Epithelial cell of proximal tubule (primary cell): ENCODE measurements around the gene KRTAP5-6. TPM values are rescaled to one million over a fixed set of nuclear protein-coding genes. Genes with fewer than 3 reads are reported as not detected.

ENCODE experiments used
- DNase-seq: peaks from one replicate; pipeline ENCODE4 v3.0.0-alpha.2; 2011; ENCODE audit warnings: low read depth
- H3K4me3 ChIP-seq: 2 replicates; pipeline ENCODE4 v1.5.1; 2011; ENCODE audit warnings: low read depth, mild to moderate bottlenecking, low read length
- total RNA-seq: library from RNA; depleted of rRNA; stranded (reverse); fragments of >200 nt; gene quantifications from 2 replicates; pipeline ENCODE4 v1.2.3, GENCODE V29; 2015
- TF ChIP-seq, protein P1 (sequence below): conservative IDR thresholded peaks from 2 replicates; pipeline ENCODE4 v1.5.1; 2012; ENCODE audit warnings: low read depth, mild to moderate bottlenecking, low read length

The KRTAP5-6 gene
- total RNA-seq, 1 donor from 2014 or later: not detected

DNA sequence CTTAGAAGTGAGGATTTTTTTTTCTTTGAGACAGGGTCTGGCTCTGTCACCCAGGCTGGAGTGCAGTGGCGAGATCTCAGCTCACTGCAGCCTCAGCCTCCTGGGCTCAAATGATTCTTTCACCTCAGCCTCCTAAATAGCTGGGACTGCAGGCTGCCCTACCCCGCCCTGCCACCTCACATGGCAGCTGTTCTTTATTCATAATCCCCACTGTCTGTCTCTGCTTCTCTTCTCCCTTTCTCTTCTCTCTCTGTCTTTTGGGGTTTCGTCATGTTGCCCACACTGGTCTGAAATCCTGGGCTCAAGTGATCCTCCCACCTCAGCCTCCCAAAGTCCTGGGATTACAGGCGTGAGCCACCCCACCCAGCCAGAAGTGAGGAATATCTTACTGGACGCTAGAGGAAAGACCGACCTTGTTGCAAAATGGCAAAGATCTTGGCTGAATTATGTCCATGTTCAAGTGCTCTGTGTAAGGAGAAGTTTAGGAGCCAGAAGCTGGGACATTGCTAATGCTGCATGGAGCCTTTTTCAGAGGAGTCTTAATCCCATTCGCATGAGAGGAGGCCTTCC lies 45.5 kb upstream of the KRTAP5-6 start:
- H3K4me3 ChIP-seq: no peak overlapping the region
- DNase-seq: no peak
- TF ChIP-seq, protein P1, sequence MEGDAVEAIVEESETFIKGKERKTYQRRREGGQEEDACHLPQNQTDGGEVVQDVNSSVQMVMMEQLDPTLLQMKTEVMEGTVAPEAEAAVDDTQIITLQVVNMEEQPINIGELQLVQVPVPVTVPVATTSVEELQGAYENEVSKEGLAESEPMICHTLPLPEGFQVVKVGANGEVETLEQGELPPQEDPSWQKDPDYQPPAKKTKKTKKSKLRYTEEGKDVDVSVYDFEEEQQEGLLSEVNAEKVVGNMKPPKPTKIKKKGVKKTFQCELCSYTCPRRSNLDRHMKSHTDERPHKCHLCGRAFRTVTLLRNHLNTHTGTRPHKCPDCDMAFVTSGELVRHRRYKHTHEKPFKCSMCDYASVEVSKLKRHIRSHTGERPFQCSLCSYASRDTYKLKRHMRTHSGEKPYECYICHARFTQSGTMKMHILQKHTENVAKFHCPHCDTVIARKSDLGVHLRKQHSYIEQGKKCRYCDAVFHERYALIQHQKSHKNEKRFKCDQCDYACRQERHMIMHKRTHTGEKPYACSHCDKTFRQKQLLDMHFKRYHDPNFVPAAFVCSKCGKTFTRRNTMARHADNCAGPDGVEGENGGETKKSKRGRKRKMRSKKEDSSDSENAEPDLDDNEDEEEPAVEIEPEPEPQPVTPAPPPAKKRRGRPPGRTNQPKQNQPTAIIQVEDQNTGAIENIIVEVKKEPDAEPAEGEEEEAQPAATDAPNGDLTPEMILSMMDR: no peak

GRCh38 chr11:1652026-1652425 lies 45.0 kb upstream of the KRTAP5-6 start:
- no peak overlapping the region for H3K4me3 ChIP-seq
- no peak for DNase-seq
- TF ChIP-seq, protein P1: no peak

GRCh38 chr11:1652442-1652770 lies 44.6 kb upstream of the KRTAP5-6 start:
- TF ChIP-seq, protein P1: no peak
- no peak for DNase-seq
- no peak overlapping the region for H3K4me3 ChIP-seq

DNA sequence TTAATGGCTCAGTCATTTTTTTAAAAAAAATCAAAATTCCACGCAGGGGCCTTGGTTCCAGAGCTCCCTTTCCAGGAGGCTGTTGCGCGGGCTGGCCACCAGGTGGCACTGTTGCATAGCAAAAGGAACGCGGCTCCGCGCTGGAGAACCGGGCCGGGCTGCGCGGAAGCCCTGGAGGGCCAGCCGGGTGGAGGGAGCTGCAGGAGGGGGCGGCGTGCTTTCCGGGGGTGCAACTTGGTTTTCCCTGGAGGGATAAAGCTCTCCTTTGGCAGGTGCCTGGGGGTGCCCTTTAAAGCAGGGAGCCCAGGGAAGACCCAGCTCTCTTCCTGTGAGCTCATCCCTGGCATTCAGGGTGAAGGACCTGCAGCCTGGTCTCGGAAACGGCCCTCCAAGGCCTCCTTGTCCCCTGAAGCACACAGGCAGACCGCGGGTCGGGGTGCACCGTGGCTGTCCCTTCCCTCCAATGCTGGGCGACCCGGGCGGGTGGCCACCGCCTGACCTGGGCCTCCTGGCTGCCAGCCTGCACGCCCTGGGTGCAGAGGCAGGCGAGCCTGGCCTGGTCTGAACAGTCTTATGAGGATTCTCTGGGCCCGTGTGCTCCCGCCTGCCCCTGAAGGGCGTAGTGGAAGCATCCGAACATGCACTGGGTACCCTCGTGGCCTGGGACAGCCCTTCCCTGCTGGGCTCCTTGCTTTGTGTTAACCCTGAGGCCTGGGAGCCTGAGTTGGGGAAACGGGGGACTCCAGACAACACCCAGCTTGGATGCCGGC lies 44.0 kb upstream of the KRTAP5-6 start:
- TF ChIP-seq, protein P1: peak; percentile 89
- no peak for DNase-seq
- no peak overlapping the region for H3K4me3 ChIP-seq

- DNase-seq: no peak
- TF ChIP-seq, protein P1: no peak
- no peak overlapping the region for H3K4me3 ChIP-seq
Observed at GRCh38 chr11:1653541-1654387, 43.2 kb upstream of the KRTAP5-6 start.

DNA sequence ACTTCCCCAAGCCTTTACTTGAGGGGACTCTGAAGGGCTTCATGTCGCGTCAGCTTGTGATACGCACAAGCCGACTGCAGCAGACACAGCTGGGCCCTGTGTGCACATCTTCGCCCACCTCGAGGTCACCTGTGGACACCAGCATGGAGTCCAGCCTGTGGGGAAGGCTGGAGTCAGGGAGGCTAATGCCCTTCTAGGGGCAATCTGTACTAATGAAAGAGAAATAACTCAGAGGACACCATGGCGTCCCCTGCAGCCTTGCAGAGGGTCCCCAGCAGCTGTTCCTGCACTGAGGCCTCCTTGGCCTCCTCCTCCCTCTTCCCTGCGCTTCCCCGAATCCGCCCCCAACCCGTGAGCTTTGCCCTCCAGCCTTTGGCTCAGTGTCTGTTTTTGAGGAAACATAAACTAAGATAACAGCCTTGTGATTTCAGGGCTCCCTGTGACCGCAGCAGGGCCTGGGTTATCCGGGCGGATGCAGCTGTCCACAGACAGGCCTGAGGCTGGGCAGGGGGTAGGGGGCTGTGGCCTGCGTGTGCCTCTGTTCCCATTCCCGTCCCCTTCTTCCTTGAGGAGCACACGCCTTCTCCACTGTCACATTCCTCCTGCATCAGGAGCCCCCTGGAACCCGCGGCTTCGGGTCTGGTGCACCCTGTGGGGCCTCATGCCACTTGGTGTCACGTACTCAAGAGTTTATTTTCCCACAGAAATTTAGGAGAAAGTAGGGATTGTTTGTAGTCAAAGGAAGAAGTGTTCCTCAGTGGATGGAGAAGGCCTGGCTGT lies 42.4 kb upstream of the KRTAP5-6 start:
- no peak overlapping the region for H3K4me3 ChIP-seq
- DNase-seq: no peak
- TF ChIP-seq, protein P1: no peak
